Right ventricle myocardium inferior (tissue), 1 donor: ENCODE data around the gene TMBIM4. TPM values are rescaled to one million over a fixed set of nuclear protein-coding genes. Genes with fewer than 3 reads are reported as not detected.

Source experiments
- ATAC-seq: fragments of 200-7000 bp; cut with Tn5 transposase; one replicate; pipeline ENCODE4 v1.9.1; 2020; ENCODE audit warnings: mild to moderate bottlenecking, moderate library complexity
- DNase-seq: peaks from one replicate; pipeline ENCODE4 v3.0.0; 2021; ENCODE audit errors: missing footprints
- intact Hi-C: fragments of 100-400 bp; cut with DNase I; formaldehyde crosslinking; loops from one replicate; pipeline ENCODE4 v1.11.0; 2022
- total RNA-seq: library from RNA; stranded (reverse); fragmentation: NEBNext Ultra II Directional; extraction: Animal tissue kit (Norgen Biotek cat#: 25700); gene quantifications from one replicate; pipeline ENCODE4 v1.2.1, GENCODE V29; 2021
- donor health status: DM: no; HTN: yes; CAD: no; lungs with severe emphysema.

The TMBIM4 gene
- total RNA-seq, 1 donor from 2014 or later, result 67.6 TPM

DNA sequence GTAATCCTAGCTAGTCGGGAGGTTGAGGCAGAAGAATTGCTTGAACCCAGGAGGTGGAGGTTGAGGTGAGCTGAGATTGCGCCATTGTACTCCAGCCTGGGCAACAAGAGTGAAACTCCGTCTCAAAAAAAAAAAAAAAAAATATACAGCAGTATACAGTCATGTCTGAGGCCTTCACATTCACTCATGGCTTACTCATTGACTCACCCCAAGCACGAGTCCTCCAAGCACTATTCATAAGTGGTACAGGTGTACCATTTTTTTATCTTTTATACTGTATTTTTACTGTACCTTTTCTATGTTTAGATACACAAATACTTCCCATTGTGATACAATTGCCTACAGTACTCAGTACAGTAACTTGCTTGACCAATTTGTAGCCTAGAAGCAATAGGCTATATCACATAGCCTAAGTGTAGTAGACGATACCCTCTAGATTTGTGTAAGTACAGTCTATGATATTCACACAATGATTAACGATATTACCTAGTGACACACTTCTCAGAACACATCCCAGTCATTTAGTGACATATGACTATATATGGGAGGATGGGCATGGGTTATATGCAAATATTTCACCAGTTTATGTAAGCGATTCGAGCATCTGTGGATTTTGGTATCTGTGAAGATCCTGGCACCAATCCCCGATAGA lies 51.4 kb downstream of the TMBIM4 start:
- intact Hi-C loops, result no loop called here
- no peak for DNase-seq
- ATAC-seq, result no peak

DNA sequence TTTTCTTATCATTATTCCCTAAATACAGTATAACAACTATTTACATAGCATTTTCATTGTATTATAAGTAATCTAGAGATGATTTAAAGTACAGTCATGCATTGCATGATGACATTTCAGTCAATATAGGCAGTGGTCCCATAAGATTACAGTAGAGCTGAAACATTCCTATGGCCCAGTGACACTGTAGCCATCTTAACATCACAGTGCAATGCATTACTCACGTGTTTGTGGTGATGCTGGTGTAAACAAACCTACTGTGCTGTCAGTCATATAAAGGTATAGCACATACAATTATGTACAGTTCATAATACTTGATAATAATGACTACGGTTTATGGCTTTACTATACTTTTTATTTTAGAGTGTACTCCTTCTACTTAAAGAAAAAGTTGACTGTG lies 52.6 kb downstream of the TMBIM4 start:
- ATAC-seq, result no peak
- intact Hi-C loops, result no loop called here
- no peak for DNase-seq

DNA sequence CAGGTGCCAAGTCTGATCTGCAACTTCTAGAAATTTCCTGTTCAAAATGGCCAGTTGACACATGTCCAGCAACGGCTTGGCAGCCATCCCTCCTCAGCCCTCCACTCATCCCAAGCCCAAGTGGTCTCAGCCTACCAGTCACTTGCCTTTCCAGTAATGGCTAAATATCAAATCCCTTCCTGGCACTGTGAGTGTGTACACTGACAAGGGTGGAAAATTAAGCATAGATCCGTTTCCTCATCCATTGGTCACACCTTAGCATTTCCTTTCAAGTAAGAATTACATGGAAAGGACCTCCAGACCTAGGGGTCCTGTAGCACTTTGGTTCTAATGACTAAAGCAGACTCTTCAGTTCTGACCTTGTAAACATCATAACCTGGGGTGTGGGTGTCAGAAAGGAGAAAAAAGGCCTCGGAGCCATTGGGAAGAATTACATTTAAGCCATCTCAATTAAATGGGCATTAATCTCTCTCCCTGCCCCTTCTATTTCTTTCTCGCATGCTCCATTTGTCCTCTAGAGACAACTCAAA lies 54.7 kb downstream of the TMBIM4 start:
- intact Hi-C loops, result no loop called here
- DNase-seq, result no peak
- ATAC-seq, result no peak

DNA sequence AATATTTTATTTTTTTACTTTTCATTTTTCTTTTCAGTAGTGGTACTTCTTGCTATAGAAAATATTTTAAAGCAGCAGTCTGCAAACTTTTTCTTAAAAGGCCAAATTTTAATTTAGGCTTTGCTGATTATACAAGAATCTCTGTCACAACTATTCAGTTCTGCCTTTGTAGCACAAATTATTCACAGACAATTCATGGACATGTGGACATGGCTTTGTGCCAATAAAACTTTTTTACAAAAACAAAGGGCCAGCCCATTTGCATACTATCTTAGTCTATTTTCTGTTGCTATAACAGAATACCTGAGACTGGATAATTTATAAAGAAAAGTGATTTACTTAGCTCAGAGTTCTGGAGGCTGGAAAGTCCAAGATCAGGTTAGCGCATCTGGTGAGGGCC lies 56.3 kb downstream of the TMBIM4 start:
- ATAC-seq, result no peak
- intact Hi-C loops, result no loop called here
- DNase-seq, result no peak

DNA sequence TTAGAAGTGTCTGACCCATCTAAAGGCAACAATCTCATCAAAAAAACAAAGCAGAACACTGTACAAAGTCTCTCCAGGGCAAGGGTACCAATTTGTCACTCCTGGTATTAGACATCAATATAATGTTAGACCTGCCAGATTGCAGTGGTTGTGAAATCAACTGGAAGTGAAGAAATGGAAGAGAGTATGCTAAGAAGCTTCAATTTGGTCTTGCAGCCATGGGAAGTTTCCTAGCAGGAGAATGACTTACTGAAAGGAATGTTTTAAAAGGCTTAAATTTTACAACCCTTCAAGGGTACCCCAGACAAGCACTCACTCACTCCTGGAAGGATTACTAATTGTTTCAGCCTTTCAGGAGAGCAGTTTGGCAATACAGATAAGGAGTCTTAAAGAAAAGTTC lies 58.2 kb downstream of the TMBIM4 start:
- DNase-seq (no peak), ATAC-seq (no peak)
- intact Hi-C loops, result no loop called here

DNA sequence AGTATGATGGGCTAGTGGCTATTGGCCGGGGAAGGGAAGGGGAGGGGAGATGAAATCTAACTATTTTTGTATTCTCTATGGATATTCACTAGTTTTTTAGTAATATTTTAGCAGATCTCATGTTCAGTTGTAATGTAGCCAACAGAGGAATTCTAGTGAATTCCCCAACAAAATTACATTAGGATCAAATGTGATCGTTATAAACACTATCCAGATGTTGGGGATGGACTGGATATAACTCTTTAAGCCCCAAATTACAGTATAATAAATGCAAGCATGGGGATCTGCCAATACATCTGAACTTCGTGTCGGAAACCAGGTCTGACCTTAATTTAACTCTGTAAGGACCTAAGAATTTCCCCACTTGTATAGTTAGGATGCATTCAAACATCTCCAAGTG lies 60.7 kb downstream of the TMBIM4 start:
- DNase-seq (no peak), ATAC-seq (no peak)
- intact Hi-C loops, result loop anchor here (5.0 kb wide), 1 partner anchor 1217 kb away; no protein-coding TSS in a partner anchor

DNA sequence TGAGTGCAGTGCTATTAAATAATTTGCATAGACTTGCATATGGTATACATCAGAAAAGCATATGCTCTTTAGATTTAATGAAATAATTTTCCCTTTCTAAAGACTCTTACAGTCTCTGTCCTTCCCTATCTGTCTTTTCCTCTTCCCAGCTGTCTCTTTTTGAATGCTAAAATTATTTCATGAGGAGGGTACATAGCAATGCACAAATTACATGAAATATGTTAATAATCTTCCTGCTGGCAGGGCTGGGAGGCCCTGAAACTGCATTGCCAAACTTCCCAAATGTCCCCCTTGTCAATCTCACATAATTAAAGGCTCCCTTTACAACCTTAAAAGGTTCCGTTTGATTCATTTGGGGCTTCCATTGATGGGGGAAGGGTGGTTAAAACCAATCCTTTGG lies 61.4 kb downstream of the TMBIM4 start:
- no peak for DNase-seq
- no peak for ATAC-seq
- intact Hi-C loops, result loop anchor here (5.0 kb wide), 1 partner anchor 1216 kb away; no protein-coding TSS in a partner anchor

DNA sequence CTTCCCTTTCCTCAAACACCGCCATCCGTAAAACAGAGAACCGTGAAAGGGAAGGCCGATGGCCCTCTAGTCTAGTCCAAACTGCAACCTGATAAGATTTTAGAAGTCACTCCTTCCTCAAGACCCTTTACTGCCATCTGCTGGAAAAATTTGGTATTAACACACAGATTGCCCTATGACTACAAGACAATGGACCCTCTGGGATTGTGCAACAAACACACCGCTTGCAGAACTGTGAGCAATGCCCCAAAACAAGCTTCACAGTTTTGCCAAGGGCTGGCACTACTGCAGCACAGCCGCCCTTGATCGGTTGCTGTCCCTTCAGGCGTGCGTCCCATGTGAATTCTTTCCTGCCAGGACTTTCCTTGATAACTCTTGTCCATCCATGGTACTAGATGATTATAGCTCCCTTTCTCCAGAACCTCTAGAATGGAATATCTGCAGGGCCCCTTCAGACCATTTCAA lies 62.3 kb downstream of the TMBIM4 start:
- DNase-seq (no peak), ATAC-seq (peak; percentile 72)
- intact Hi-C loops, result loop anchor here (5.0 kb wide), 1 partner anchor 1215 kb away; no protein-coding TSS in a partner anchor

DNA sequence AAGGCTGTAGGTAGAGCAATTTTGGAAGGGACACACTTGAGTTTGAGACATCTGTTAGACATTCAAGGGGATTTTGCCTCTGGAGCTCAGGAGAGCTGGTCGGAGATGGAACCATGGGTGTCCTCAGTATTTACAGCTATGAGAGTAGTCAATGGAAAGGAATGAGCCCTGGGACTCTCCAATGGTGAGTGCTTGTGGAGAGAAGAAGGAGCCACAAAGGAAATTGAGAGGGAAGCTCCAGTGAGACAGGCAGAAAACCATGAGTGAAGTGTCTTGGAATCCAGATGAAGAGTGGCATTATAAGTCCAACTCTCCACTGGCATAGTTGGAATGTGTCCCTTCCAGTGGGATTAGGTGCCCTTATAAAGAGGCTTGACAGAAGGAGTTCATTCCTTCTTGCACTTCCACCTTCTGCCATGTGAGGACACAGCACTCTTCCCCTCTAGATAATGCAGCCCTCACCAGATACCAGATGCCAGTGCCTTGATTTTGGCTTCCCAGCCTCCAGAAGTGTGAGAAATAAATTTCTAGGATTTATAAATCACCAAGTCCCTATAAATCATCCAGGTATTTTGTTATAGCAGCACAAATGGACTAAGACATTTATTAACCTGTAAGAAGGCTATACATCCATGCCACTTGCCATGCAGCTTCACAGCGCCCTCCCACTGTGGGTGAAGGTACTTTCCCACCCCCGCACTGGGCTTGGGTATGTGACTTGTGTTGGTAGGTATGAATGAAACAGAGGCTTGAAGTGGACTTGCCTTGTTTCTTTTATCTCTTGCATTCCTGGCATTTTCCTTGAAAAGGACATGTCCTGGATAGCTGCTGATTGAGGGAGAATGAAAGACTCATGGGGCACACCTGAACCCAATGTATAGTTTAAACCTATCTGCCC lies 66.5 kb downstream of the TMBIM4 start:
- intact Hi-C loops, result no loop called here
- ATAC-seq (no peak), DNase-seq (no peak)

DNA sequence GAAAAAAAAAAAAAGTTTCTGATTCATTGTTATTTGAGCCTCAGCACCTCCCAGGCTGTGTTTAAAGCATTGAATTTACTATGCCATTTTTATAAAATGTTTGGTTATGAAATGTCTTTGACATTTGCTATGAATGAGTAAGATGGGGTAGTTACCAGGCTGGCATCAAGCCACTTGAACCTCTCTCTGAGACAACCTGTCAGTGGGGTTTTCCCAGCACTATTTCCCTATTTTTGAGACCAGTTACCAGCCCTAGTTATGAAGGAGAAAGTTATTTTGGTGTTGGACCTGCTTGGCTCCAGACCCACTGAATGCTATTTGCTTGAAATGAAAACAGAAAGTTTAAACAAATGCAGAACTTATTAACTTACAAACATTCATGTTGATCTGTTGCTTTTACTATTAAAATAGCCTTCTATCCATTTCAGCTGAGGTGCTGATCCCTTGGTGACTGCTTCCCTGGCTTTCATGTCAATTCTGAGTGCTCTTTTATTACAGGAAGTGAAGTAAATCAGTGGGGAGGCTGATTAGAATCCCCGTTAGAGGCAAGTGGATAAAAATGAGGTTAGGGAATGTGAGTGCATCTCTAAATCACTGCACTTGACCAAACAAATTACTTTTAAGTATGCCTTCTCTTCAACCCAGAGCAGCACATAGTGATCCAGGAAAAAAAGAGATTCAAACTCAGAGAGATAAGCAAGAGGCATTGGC lies 77.1 kb downstream of the TMBIM4 start:
- DNase-seq (no peak), ATAC-seq (no peak)
- intact Hi-C loops, result no loop called here

DNA sequence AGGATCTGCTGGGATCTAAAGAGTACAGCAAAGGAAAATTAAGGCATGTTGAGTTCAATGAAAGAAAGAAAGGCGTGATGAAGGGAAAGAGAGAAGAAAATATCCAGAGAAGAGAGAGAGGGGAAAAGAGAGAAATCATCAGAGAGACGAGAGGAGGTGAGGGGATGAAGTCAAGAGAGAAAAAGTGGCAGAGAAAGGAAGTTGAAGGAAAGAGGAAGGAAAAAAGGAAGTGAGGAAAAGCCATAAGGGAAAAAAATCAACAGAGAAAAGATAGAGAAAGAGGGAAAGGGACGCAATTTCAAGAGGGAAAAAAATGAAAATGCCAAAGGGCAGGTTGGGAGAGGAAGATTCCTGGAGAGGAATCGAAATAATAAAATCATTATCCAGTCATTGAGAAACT lies 79.6 kb downstream of the TMBIM4 start:
- ATAC-seq (no peak), DNase-seq (no peak)
- intact Hi-C loops, result no loop called here

DNA sequence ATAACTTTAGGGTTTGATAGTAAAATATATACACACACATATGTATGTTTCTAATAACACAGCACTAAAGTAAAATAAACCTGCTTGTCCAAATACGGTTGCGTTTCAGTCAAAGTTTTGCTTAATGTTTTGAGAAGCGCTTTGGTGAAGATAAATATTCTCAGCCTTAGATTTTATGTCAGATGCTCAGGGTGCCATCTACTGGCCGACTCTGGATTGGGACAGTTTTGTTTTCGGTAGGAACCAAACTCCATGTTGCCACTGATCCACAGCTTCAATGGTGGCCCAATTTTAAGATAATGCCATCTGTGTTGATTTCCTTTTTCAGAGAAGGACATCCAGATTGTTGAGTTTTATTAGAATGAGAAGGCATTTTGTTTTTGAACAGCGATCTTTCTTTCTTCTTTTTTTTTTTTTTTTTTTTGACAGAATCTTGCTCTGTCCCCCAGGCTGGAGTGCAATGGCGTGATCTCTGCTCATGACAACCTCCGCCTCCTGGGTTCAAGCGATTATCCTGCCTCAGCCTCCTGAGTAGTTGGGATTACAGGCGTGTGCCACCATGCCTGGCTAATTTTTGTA lies 82.3 kb downstream of the TMBIM4 start:
- DNase-seq (no peak), ATAC-seq (peak; percentile 59)
- intact Hi-C loops, result loop anchor here (5.0 kb wide), 3 partner anchors 485 to 1195 kb away; no protein-coding TSS in a partner anchor

DNA sequence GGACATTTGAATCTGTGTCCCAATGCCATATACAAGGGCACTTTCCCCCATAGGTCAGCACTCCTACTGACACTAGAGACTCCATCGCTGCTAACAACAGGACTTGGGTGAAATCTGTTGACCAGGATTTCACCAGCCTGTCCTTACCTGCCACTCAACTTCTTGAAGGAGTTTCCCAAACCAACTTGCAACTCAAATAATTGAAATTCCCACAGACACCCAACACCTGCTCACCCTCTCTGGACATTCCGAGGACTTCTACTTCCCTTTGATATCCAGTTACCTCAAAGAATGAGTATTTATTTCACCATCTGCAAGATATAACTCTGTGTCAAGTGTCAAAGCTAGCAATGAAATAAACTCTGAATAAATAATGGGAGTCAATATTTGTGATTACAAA lies 83.8 kb downstream of the TMBIM4 start:
- ATAC-seq (no peak), DNase-seq (no peak)
- intact Hi-C loops, result loop anchor here (5.0 kb wide), 3 partner anchors 484 to 1194 kb away; no protein-coding TSS in a partner anchor

Other genes with a start within 250 kb of the TMBIM4 start
- 18.1 TPM for gene LLPH, start 39.2 kb downstream of the TMBIM4 start, total RNA-seq
- gene IRAK3, start 19.2 kb upstream of the TMBIM4 start, total RNA-seq, result 5.0 TPM
- gene HELB, start 132.5 kb upstream of the TMBIM4 start, total RNA-seq, result 0.89 TPM